ENCODE measurements around the gene RAB3GAP1.

GRCh38 chr2:135154962-135155361 lies 102.9 kb downstream of the RAB3GAP1 start:
- TF ChIP-seq CTCF (conservative IDR thresholded peaks at IDR 0.05; ENCODE audit: low read length) (no peak), EZH2phosphoT487 (IDR thresholded peaks at IDR 0.05; ENCODE audit: borderline replicate concordance, low read depth, low read length) (no peak)
